SJCRH30 (cell line): ENCODE measurements around the gene CD74. TPM values are rescaled to one million over a fixed set of nuclear protein-coding genes. Genes with fewer than 3 reads are reported as not detected.
A peak's percentile ranks its signal among the peaks of the same experiment; 100 is the strongest.

ENCODE experiments used
- DNase-seq, 2 experiments: peaks; one replicate each; pipeline ENCODE4 v3.0.0-alpha.2; 2015 to 2020
- H3K27ac ChIP-seq: fragments of 250-450 bp; sonication (Bioruptor Pico); 2 replicates; pipeline ENCODE4 v1.5.1; 2020; ENCODE audit warnings: mild to moderate bottlenecking, moderate library complexity
- H3K27me3 ChIP-seq: fragments of 250-450 bp; sonication (Bioruptor Pico); 2 replicates; pipeline ENCODE4 v1.5.1; 2020; ENCODE audit warnings: mild to moderate bottlenecking, moderate library complexity
- H3K36me3 ChIP-seq: fragments of 250-450 bp; sonication (Bioruptor Pico); 2 replicates; pipeline ENCODE4 v1.5.1; 2020; ENCODE audit warnings: mild to moderate bottlenecking, moderate library complexity
- H3K4me1 ChIP-seq: fragments of 250-450 bp; sonication (Bioruptor Pico); 2 replicates; pipeline ENCODE4 v1.5.1; 2020; ENCODE audit warnings: mild to moderate bottlenecking, moderate library complexity
- H3K4me3 ChIP-seq: fragments of 250-450 bp; sonication (Bioruptor Pico); 2 replicates; pipeline ENCODE4 v1.5.1; 2020; ENCODE audit warnings: mild to moderate bottlenecking, moderate library complexity
- H3K9me3 ChIP-seq: fragments of 250-450 bp; sonication (Bioruptor Pico); replicated peaks from 2 replicates; pipeline ENCODE4 v1.5.1; 2020; ENCODE audit warnings: mild to moderate bottlenecking, moderate library complexity
- total RNA-seq: library from RNA; depleted of rRNA; stranded (reverse); fragments of >200 nt; shearing (Covaris generic); gene quantifications from 2 replicates; pipeline ENCODE4 v1.2.3, GENCODE V29; 2014

Gene CD74
- total RNA-seq, 1 experiment from 2014 or later = 0.12 TPM

DNA sequence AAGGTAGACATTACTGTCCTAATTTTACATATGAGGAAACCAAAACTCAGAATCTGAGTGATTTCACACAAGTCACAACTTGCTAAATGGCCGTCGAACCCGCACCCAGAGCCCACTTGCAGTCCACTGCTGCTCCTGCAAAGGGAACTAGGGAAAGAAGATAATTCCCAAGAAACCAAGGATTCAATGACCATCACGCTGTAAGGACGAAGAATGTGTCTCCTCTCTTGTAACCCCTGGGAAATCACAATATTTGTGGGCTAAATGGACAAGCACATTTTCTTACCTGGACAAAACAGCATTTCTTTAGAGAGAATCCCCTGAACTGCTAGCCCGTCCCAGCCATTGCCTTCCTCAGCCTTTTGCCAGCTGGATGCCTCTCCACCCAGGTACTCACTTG, 34.5 kb upstream of the CD74 start:
- Histone ChIP-seq H3K9me3 (no peaks in the 10 kb centered on the region), H3K27ac (no peak overlapping the region), H3K4me1 (peaks cover 5% of the 10 kb centered on the region; the same call in 1 of the 2 replicates), H3K27me3 (no peaks in the 10 kb centered on the region), H3K4me3 (no peak overlapping the region), H3K36me3 (peaks cover 62% of the 10 kb centered on the region)
- no peak for DNase-seq

DNA sequence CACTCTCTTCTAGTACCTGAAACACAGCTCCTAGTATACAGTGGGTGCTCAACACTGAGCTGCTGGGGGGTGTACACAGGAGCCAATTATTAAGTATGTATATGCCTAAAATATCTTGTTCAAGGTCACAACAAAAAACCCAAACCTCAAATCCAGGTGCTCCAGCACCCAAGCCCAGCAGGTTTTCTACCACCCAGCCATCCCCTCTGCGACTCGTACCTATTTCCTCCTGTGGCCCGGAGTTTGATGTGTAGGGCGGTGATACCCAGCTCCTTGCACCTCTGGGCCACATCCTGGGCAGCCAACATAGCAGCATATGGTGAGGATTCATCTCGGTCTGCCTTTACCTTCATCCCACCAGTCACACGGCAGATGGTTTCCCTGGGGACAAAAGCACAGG, 33.9 kb upstream of the CD74 start:
- no peak overlapping the region for H3K4me3 ChIP-seq
- H3K4me1 ChIP-seq = peaks cover 5% of the 10 kb centered on the region; the same call in 1 of the 2 replicates
- peaks cover 62% of the 10 kb centered on the region for H3K36me3 ChIP-seq
- no peaks in the 10 kb centered on the region for H3K27me3 ChIP-seq
- no peak for DNase-seq
- no peak overlapping the region for H3K27ac ChIP-seq
- H3K9me3 ChIP-seq = no peaks in the 10 kb centered on the region

DNA sequence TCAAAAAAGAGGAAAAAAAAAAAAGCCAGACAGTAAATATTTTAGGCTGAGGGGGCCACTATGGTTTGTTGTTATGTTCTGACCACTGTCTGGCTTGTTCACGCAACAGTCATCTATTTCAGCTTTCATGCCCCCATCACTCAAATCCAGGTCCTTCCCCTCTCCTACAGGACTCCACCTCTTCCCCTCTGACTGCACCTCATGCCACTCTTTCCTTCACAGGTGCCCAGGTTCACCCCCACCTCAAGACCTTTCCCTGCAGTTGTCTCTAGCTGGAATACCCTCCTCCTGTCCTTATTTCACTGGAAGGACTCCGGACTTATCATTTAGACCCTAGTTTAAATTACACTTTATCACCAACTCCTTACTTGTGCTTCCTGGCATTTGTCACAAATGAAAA, 33.4 kb upstream of the CD74 start:
- Histone ChIP-seq H3K9me3 (no peaks in the 10 kb centered on the region), H3K27ac (no peak overlapping the region), H3K27me3 (no peaks in the 10 kb centered on the region), H3K4me1 (peaks cover 5% of the 10 kb centered on the region; the same call in 1 of the 2 replicates), H3K36me3 (peaks cover 62% of the 10 kb centered on the region), H3K4me3 (no peak overlapping the region)
- no peak for DNase-seq

DNA sequence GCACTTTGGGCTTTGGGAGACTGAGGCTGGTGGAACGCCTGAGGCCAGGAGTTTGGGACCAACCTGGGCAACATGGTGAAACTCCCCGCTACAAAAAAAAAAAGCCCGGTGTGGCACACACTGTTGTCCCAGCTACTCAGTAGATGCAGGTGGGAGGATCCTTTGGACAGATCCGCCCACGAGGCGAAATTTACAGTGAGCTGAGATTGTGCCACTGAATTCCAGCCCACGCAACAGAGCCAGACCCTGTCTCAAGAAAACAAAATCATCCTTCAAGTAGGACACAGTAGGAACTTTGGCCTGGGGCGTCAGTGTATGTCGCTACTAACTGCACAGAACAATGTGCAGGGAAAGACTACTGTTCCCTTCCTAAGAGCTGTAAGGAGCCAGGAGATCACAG, 32.1 kb upstream of the CD74 start:
- Histone ChIP-seq H3K4me3 (no peak overlapping the region), H3K36me3 (peaks cover 62% of the 10 kb centered on the region), H3K4me1 (peaks cover 5% of the 10 kb centered on the region; the same call in 1 of the 2 replicates), H3K9me3 (no peaks in the 10 kb centered on the region), H3K27ac (no peak overlapping the region), H3K27me3 (no peaks in the 10 kb centered on the region)
- no peak for DNase-seq

DNA sequence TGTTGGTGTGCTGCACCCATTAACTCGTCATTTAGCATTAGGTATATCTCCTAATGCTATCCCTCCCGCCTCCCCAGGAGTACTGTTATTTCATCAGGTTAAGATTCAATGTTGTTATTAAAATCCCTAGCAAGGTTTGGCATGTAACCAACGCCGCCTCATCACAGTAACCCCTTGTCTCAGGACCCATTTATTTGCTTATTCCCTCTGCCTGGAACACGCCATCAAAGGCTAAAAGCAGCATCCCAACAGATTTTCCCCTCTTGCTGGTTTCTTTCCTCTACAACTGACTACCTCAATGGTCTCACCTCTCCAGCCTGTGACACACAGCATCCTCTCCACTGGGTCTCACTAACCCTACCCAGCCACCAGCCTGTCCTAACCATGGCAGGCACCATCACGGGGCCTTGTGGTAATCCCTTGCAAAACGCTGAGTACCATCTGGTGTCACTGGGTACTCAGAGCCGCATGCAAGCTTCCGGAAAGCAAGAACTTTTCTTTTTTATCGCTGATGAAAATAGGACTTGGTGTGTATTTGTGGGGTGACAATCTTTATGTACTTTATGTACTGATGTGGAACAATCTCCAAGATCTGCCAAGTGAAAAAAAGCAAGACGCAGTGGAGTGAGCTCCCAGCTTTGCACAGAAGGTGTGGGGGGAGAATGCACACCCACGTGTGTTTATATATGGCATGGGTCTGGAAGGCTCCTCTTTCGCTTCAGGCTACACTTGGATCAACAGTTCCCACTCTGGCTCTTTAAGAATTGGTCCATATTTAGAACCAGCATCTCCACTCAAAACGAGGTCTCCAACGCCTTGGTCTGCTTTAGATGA, 30.7 kb upstream of the CD74 start:
- Histone ChIP-seq H3K27ac (no peak overlapping the region), H3K4me3 (no peak overlapping the region), H3K9me3 (no peaks in the 10 kb centered on the region), H3K36me3 (peaks cover 57% of the 10 kb centered on the region), H3K4me1 (peaks cover 5% of the 10 kb centered on the region; the same call in 1 of the 2 replicates), H3K27me3 (no peaks in the 10 kb centered on the region)
- DNase-seq = no peak

DNA sequence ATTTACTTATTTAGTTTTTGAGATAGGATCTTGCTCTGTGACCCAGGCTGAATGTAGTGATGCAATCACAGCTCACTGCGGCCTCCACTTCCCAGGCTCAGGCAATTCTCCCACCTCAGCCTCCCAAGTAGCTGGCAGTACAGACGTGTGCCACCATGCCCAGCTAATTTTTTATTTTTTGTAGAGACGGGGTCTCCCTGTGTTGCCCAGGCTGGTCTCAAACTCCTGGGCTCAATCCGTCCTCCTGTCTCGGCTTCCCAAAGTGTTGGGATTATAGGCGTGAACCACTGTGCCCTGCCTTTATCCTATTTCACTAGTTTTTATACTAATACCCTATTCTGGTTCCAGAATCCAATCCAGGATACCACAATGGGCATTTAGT, 30.0 kb upstream of the CD74 start:
- peaks cover under 1% of the 10 kb centered on the region; the same call in 1 of the 2 replicates for H3K4me1 ChIP-seq
- no peak overlapping the region for H3K4me3 ChIP-seq
- H3K27me3 ChIP-seq = no peaks in the 10 kb centered on the region
- DNase-seq = no peak
- peaks cover 49% of the 10 kb centered on the region for H3K36me3 ChIP-seq
- no peaks in the 10 kb centered on the region for H3K9me3 ChIP-seq
- H3K27ac ChIP-seq = no peak overlapping the region

DNA sequence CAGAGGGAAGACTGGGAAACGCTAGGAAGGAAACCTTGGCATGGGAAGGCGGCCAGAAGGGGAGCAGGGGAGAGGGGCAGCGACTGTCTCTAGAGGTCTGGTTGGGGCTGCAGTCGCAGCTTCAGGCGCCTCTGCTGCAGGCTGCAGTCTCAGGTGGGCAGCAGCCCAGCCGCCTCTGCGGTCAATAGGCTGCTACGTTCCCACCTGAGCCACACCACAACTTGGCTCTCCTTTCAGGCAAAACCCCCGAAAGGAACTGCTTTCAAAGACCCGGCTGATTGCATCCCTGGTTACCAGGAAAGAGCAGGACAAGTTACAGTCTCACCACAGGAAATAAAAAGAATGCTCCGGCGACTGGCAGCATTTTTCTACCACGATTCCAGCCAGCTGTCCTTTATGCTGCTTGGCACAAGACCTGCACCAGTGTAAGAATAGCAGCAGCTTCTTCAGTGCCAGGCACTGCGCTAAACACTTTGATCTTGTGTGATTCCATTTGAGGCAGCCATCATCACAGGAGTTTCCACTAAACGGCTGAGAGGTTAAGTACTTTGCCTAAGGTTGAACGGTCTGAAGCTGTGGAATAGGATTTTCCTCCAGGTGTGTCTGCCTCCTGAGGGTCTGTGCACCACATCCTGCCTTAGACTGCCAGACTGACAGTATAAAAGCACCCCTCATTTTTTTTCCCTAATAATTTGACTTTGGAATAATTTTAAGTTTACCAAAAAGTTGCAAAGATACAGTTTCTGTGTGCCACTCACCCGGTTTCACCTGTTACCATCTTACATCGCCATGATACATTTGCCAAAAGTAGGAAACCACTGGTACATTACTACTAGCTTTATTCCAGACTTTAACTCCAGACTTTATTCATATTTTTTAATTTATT, 29.3 kb upstream of the CD74 start:
- no peak overlapping the region for H3K27ac ChIP-seq
- H3K27me3 ChIP-seq = no peaks in the 10 kb centered on the region
- no peak overlapping the region for H3K4me3 ChIP-seq
- DNase-seq = no peak
- peaks cover 43% of the 10 kb centered on the region for H3K36me3 ChIP-seq
- H3K9me3 ChIP-seq = no peaks in the 10 kb centered on the region
- no peaks in the 10 kb centered on the region for H3K4me1 ChIP-seq

DNA sequence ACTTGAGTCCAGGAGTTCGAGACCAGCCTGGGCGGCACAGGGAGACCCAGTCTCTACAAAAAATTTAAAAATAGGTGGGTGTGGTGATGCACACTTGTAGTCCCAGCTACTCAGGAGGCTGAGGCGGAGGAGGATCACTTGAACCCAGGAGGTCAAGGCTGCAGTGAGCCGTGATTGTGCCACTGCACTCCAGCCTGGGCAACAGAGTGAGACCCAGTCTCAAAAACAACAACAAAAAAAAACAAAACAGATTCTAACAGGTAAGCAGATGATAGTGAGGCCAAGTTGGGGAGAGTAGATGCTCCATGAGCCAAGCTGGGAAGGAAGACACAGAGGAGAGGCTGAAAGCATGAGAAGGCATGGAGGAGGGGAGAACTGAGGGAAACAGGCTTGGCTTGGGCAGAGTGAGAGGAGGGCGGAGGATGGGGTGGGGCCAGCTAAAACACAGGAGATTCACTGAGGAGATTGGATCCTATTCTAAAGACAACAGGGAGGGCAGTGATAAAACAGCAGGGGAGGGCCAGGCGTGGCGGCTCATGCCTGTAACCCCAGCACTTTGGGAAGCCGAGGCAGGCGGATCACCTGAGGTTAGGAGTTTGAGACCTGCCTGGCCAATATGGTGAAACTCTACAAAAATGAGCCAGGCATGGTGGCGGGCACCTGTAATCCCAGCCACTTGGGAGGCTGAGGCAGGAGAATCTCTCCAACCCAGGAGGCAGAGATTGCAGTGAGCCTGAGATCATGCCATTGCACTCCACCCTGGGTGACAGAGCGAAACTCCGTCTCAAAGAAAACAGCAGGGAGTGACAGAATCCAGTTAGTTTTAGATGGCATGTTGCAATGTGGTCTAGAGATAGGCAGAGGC, 28.5 kb upstream of the CD74 start:
- no peak for DNase-seq
- Histone ChIP-seq H3K27ac (no peak overlapping the region), H3K4me3 (no peak overlapping the region), H3K27me3 (no peaks in the 10 kb centered on the region), H3K9me3 (no peaks in the 10 kb centered on the region), H3K4me1 (no peaks in the 10 kb centered on the region), H3K36me3 (peaks cover 34% of the 10 kb centered on the region)

DNA sequence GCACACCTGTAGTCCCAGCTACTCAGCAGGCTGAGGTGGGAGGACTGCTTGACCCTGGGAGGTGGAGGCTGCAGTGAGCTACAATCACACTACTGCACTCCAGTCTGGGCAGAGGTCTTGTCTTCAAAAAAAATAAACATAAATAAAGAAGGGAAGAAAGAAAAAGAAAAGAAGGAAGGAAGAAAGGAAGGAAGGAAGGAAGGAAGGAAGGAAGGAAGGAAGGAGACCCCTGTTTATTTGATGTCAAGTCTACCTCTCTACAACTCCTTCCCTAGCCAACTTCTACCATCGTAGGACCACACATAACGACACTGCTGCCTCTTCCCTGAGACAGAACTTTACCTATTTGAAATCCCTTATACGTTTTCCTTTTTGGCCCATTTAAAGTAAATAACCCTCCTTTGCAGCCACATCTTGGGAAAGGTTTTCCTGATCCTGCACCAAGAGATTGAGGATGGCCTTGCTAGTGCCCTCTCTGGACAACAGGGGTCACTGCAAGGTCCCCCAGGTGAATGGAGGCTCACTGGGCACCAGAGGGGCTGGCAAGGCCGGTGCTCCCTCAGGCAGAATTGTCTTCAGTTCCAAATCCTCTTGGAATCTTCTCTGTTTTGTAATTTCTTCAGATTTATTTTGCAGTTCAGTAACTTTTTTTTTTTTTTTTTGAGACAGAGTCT, 26.3 kb upstream of the CD74 start:
- Histone ChIP-seq H3K4me1 (no peaks in the 10 kb centered on the region), H3K27ac (no peak overlapping the region), H3K4me3 (no peak overlapping the region), H3K36me3 (peaks cover 13% of the 10 kb centered on the region), H3K27me3 (no peaks in the 10 kb centered on the region), H3K9me3 (no peaks in the 10 kb centered on the region)
- DNase-seq = peak; percentile 39 to 49

DNA sequence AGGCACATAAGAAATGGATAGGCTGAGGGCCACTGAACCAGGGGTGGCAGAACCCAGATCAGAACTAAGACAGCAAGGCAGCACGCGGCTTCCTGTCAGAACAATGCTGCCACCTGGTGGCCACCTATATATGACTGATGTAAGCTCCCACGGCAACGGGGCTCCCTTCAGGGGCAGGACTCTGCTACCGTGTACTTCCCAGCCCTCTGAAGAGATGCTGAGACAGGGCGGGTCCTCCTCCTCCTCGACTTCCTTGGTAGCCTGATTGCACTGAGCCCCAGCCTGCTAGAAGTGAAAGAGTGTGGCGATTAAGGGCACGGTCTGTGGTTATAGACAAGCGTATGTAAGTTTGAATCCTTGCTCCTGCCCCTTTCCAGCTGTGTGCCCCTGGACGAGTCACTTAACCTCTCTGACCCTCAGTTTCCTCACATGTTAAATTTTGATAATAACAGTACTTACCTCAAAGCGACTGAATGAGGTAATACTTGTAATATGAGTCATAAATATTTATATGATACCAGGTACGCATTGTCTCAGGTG, 23.5 kb upstream of the CD74 start:
- Histone ChIP-seq H3K4me3 (no peak overlapping the region), H3K4me1 (no peaks in the 10 kb centered on the region), H3K9me3 (no peaks in the 10 kb centered on the region), H3K27ac (no peak overlapping the region), H3K27me3 (no peaks in the 10 kb centered on the region), H3K36me3 (no peaks in the 10 kb centered on the region)
- DNase-seq = peak; percentile 84 to 89

DNA sequence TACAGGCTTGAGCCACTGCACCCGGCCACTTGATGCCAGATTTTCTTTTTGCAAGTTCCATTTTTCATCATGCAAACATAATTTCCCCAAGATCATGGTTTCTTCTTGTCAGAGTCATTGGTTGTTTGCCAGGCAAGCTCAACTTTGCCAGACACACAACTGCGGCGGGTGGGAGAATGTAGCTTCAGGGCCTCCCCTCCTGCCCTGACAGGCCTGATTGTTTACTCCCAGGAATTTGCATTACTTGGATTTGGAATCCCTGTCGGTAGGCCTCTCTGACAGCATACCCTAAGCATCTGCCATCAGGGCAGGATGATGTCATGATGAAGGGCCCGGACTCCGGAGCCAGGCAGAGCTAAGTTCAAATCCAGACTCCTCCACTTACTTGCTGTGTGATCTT, 21.8 kb upstream of the CD74 start:
- peak; percentile 47 to 48 for DNase-seq
- Histone ChIP-seq H3K27me3 (no peaks in the 10 kb centered on the region), H3K27ac (no peak overlapping the region), H3K36me3 (no peaks in the 10 kb centered on the region), H3K4me3 (no peak overlapping the region), H3K4me1 (no peaks in the 10 kb centered on the region), H3K9me3 (no peaks in the 10 kb centered on the region)

DNA sequence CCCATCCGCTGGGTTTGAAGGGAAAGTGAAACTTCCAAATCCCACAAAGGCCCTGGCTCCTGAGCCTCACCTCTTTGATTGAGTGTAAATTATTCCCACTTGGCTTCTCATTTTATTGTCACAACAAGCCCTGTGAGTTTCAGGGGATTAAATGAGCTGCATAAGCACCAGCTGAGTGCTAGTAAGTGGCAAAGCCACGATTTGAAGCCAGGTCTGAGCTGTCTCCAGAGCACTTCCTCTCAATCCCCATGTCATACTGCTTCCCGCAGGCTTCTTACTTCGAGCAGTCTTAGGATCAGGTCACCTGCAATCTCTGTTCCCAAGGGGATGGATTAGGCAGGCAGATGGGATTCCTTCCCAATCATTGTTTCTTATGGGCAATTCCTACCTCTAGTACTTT, 18.9 kb upstream of the CD74 start:
- DNase-seq = no peak
- Histone ChIP-seq H3K36me3 (no peaks in the 10 kb centered on the region), H3K27ac (no peak overlapping the region), H3K4me1 (no peaks in the 10 kb centered on the region), H3K27me3 (no peaks in the 10 kb centered on the region), H3K4me3 (no peak overlapping the region), H3K9me3 (no peaks in the 10 kb centered on the region)

DNA sequence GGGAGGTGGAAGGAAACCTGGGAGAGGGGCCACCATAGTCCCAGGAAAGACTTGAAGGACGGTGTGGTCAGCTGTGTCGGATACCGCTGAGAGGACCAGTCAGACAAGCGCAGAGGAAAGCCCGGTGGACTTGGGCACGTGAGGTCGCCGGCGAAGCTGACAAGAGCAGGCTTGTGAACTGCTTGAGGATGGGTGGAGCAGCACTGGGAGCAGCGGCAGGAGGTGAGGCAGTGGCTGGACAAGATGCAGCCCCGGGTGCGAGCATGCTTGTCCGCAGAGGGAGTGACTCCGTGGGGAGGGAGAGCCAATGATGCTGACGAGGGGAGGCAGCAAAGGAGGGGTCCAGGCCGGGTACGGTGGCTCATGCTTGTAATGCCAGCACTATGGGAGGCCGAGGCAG, 18.3 kb upstream of the CD74 start:
- no peaks in the 10 kb centered on the region for H3K4me1 ChIP-seq
- H3K9me3 ChIP-seq = no peaks in the 10 kb centered on the region
- no peak for DNase-seq
- no peak overlapping the region for H3K27ac ChIP-seq
- no peaks in the 10 kb centered on the region for H3K36me3 ChIP-seq
- H3K27me3 ChIP-seq = no peaks in the 10 kb centered on the region
- H3K4me3 ChIP-seq = no peak overlapping the region

DNA sequence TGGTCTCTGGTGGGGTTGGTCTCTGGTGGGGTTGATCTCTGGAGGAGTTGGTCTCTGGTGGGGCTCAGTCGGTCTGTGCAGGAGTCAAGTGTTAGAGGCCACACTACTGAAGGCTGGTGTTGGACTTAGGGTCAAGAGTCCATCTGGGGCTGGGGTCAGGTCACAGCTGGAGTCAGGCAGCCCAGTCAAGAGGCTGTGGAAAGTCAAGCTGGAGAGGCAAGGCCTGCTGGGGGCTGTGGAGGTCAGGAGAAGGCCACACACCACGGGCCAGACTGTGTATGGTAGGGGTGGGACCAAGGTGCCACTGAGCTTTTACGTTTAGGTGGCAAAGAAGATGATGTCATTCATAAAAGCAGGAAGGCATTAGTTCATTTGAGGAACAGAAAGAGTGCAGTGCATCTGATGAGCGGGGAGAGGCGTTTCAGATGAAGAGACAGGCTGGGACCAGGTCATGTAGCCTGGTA, 16.7 kb upstream of the CD74 start:
- H3K4me3 ChIP-seq = no peak overlapping the region
- H3K27ac ChIP-seq = no peak overlapping the region
- H3K27me3 ChIP-seq = no peaks in the 10 kb centered on the region
- no peaks in the 10 kb centered on the region for H3K9me3 ChIP-seq
- H3K4me1 ChIP-seq = no peaks in the 10 kb centered on the region
- H3K36me3 ChIP-seq = no peaks in the 10 kb centered on the region
- DNase-seq = no peak
